PC-3 (cell line): ENCODE data around the gene TMEM250. TPM values are rescaled to one million over a fixed set of nuclear protein-coding genes. Genes with fewer than 3 reads are reported as not detected.

Source experiments
- ATAC-seq: fragments of 200-7000 bp; cut with Tn5 transposase; 2 replicates; pipeline ENCODE4 v1.9.1; 2020; ENCODE audit warnings: mild to moderate bottlenecking, moderate library complexity
- BruUV-seq: library from RNA; stranded (reverse); fragments of 400-500 nt; replicated peaks from 2 replicates; lab custom pipeline; 2021; lab: Mats Ljungman, UMichigan
- CTCF ChIA-PET: fragments of 300-600 bp; sonication (Branson Sonifier 250); formaldehyde crosslinking; loops from one replicate; lab custom pipeline; 2022; ENCODE audit warnings: antibody characterized with exemption; lab: Charles Lee
- POLR2A ChIA-PET: fragments of 300-600 bp; sonication (Branson Sonifier 250); formaldehyde crosslinking; loops from one replicate; lab custom pipeline; 2022; ENCODE audit warnings: antibody characterized with exemption; ENCODE audit not compliant: unreplicated experiment; lab: Charles Lee
- DNase-seq: peaks from one replicate; pipeline ENCODE4 v3.0.0-alpha.2; 2015
- H2AFZ ChIP-seq: fragments of 300-600 bp; sonication (generic); 2 replicates; pipeline ENCODE4 v1.6.0; 2016; ENCODE audit warnings: antibody characterized with exemption, low read length
- H3F3A ChIP-seq: fragments of 300-600 bp; sonication (generic); one replicate; pipeline ENCODE4 v1.6.0; 2017; ENCODE audit warnings: antibody characterized with exemption, low read length, control low read depth, mild to moderate bottlenecking; ENCODE audit not compliant: unreplicated experiment
- H3K27ac ChIP-seq: fragments of 300-600 bp; sonication (generic); 2 replicates; pipeline ENCODE4 v1.5.1; 2016; ENCODE audit warnings: mild to moderate bottlenecking, low read length
- H3K27me3 ChIP-seq: fragments of 300-600 bp; sonication (generic); 2 replicates; pipeline ENCODE4 v1.6.1; 2016; ENCODE audit warnings: low read length, mixed read lengths
- H3K36me3 ChIP-seq: fragments of 300-600 bp; sonication (generic); 2 replicates; pipeline ENCODE4 v1.6.1; 2016; ENCODE audit warnings: low read depth, mixed run types, low read length, mixed read lengths
- H3K4me1 ChIP-seq: fragments of 300-600 bp; sonication (generic); 2 replicates; pipeline ENCODE4 v1.5.1; 2016; ENCODE audit warnings: low read length; ENCODE audit not compliant: insufficient read depth
- H3K4me2 ChIP-seq: fragments of 300-600 bp; sonication (generic); 2 replicates; pipeline ENCODE4 v1.6.0; 2016; ENCODE audit warnings: low read length
- H3K4me3 ChIP-seq: fragments of 300-600 bp; sonication (generic); 2 replicates; pipeline ENCODE4 v1.5.1; 2016; ENCODE audit warnings: mild to moderate bottlenecking, low read length, mixed read lengths
- H3K79me2 ChIP-seq: fragments of 300-600 bp; sonication (generic); 2 replicates; pipeline ENCODE4 v1.6.1; 2017; ENCODE audit warnings: low read length, mixed read lengths
- H3K9ac ChIP-seq: fragments of 300-600 bp; sonication (generic); 2 replicates; pipeline ENCODE4 v1.6.0; 2016; ENCODE audit warnings: mild to moderate bottlenecking, low read length
- H3K9me2 ChIP-seq: fragments of 300-600 bp; sonication (generic); replicated peaks from 2 replicates; pipeline ENCODE4 v1.6.1; 2016; ENCODE audit warnings: mixed run types, low read length, mixed read lengths
- H3K9me3 ChIP-seq: fragments of 300-600 bp; sonication (generic); 2 replicates; pipeline ENCODE4 v1.6.1; 2016; ENCODE audit warnings: low read length, mixed read lengths
- H4K20me1 ChIP-seq: fragments of 300-600 bp; sonication (generic); 2 replicates; pipeline ENCODE4 v1.6.1; 2016; ENCODE audit warnings: low read length, mixed read lengths
- CTCF ChIP-seq: fragments of 300-600 bp; sonication (generic); conservative IDR thresholded peaks from 2 replicates; pipeline ENCODE4 v1.5.1; 2017; ENCODE audit warnings: antibody characterized with exemption, low read depth, mild to moderate bottlenecking, low read length
- EZH2 ChIP-seq: fragments of 300-600 bp; sonication (generic); IDR thresholded peaks from one replicate; pipeline ENCODE4 v1.6.1; 2017; ENCODE audit warnings: antibody characterized with exemption, mild to moderate bottlenecking, low read length; ENCODE audit not compliant: unreplicated experiment
- EZH2phosphoT487 ChIP-seq: fragments of 300-600 bp; sonication (generic); IDR thresholded peaks from 2 replicates; pipeline ENCODE4 v1.6.1; 2018; ENCODE audit warnings: mild to moderate bottlenecking, antibody characterized with exemption, low read length, borderline replicate concordance
- intact Hi-C: fragments of 100-400 bp; cut with micrococcal nuclease; formaldehyde crosslinking; loops from 2 replicates; pipeline ENCODE4 v1.9.0; 2023
- total RNA-seq: library from RNA; depleted of rRNA; stranded (reverse); fragments of >200 nt; gene quantifications from 2 replicates; pipeline ENCODE4 v1.2.3, GENCODE V29; 2014

The TMEM250 gene
- total RNA-seq, 1 experiment from 2014 or later = 64.7 TPM

GRCh38 chr9:136082496-136083361 lies 35.9 kb downstream of the TMEM250 start:
- Histone ChIP-seq H3K36me3 (no peaks in the 10 kb centered on the region), H3K4me3 (no peak overlapping the region), H3K9ac (no peak overlapping the region), H3K27me3 (no peaks in the 10 kb centered on the region), H3K4me2 (no peak overlapping the region), H3K27ac (no peak overlapping the region), H4K20me1 (no peaks in the 10 kb centered on the region), H3K79me2 (0 out of 2 replicates have a peak, but pooled peaks cover 3% of the 10 kb centered on the region), H3K9me3 (no peaks in the 10 kb centered on the region), H3K9me2 (no peaks in the 10 kb centered on the region), H3F3A (no peaks in the 10 kb centered on the region), H2AFZ (no peak overlapping the region), H3K4me1 (no peaks in the 10 kb centered on the region)
- CTCF ChIA-PET = no interaction called here
- DNase-seq (no peak), ATAC-seq (no peak)
- intact Hi-C loops = no loop called here
- POLR2A ChIA-PET = no interaction called here
- BruUV-seq = no TSS peak
- TF ChIP-seq EZH2 = no peak
- no peak for TF ChIP-seq EZH2phosphoT487
- no peak for TF ChIP-seq CTCF

- H3K27ac ChIP-seq = no peak overlapping the region
These were observed 36.7 kb downstream of the TMEM250 start for GRCh38 chr9:136081826-136082495.

More at GRCh38 chr9:136081826-136082495, 36.7 kb downstream of the TMEM250 start:
- H3K4me3 ChIP-seq = no peak overlapping the region
- H3K79me2 ChIP-seq = 0 out of 2 replicates have a peak, but pooled peaks cover 3% of the 10 kb centered on the region
- intact Hi-C loops = no loop called here
- DNase-seq (no peak), ATAC-seq (no peak)
- H2AFZ ChIP-seq = no peak overlapping the region
- H3K9me3 ChIP-seq = no peaks in the 10 kb centered on the region
- H3K9ac ChIP-seq = no peak overlapping the region
- no peaks in the 10 kb centered on the region for H3F3A ChIP-seq
- no peaks in the 10 kb centered on the region for H4K20me1 ChIP-seq
- ChIA-PET POLR2A (no interaction called here), CTCF (no interaction called here)
- BruUV-seq = no TSS peak
- no peaks in the 10 kb centered on the region for H3K27me3 ChIP-seq
- no peak for TF ChIP-seq EZH2phosphoT487
- no peak for TF ChIP-seq CTCF
- TF ChIP-seq EZH2 = no peak
- H3K4me1 ChIP-seq = no peaks in the 10 kb centered on the region
- H3K36me3 ChIP-seq = no peaks in the 10 kb centered on the region
- no peak overlapping the region for H3K4me2 ChIP-seq
- H3K9me2 ChIP-seq = no peaks in the 10 kb centered on the region
